Skeletal muscle tissue (tissue), 4 donors: Measurements from ENCODE around the gene PLS3. TPM values are rescaled to one million over a fixed set of nuclear protein-coding genes. Genes with fewer than 3 reads are reported as not detected.
A peak's percentile ranks its signal among the peaks of the same experiment; 100 is the strongest.

ENCODE experiments used
- H3K27ac ChIP-seq: one replicate; pipeline ENCODE4 v1.7.0; 2013; ENCODE audit warnings: mild to moderate bottlenecking, low read depth, low read length, inconsistent platforms
- H3K27me3 ChIP-seq, 3 donors: one replicate each; pipeline ENCODE4 v1.7.0; 2013; ENCODE audit warnings: low read length in 3 of 3; ENCODE audit not compliant: control insufficient read depth in 3 of 3, insufficient read depth in 3 of 3
- H3K36me3 ChIP-seq, 3 donors: one replicate each; pipeline ENCODE4 v1.7.0; 2013; ENCODE audit warnings: low read length in 3 of 3; ENCODE audit not compliant: control insufficient read depth in 3 of 3, insufficient read depth in 3 of 3
- H3K4me1 ChIP-seq, 3 donors: one replicate each; pipeline ENCODE4 v1.7.0; 2013; ENCODE audit warnings: low read length in 3 of 3, mild to moderate bottlenecking in 3 of 3; ENCODE audit not compliant: control insufficient read depth in 3 of 3, insufficient read depth in 3 of 3
- H3K4me3 ChIP-seq, 3 donors: one replicate each; pipeline ENCODE4 v1.7.0; 2013; ENCODE audit warnings: low read length in 3 of 3
- H3K9ac ChIP-seq, 3 donors: one replicate each; pipeline ENCODE4 v1.7.0; 2013; ENCODE audit warnings: low read length in 3 of 3, mild to moderate bottlenecking in 3 of 3, moderate library complexity in 2 of 3, low read depth in 1 of 3
- H3K9me3 ChIP-seq, 3 donors: one replicate each; pipeline ENCODE4 v1.7.0; 2013; ENCODE audit warnings: low read length in 3 of 3; ENCODE audit not compliant: control insufficient read depth in 3 of 3
- total RNA-seq: library from RNA; depleted of rRNA; stranded (reverse); fragments of >200 nt; gene quantifications from one replicate; pipeline ENCODE4 v1.2.3, GENCODE V29; 2014
- donor health status: Osteomylitis.

PLS3 gene
- total RNA-seq, 1 donor from 2014 or later: 71.0 TPM

DNA sequence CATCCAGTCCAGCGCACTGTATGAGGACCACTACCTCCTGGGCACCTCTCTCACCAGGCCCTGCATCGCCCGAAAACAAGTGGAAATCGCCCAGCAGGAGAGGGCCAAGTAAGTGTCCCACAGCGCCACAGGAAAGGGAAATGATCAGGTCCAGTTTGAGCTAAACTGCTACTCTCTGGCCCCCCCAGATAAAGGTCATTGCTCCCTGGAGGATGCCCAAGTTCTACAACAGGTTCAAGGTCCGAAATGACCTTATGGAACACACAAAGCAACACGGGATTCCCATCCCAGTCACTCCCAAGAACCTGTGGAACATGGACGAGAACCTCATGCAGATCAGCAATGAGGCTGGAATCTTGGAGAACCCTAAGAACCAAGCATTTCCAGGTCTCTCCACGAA is 104.1 kb downstream of the PLS3 start:
- no peaks in the 10 kb centered on the region for H3K4me1 ChIP-seq
- H3K27ac ChIP-seq: no peak overlapping the region
- H3K9ac ChIP-seq: no peak overlapping the region
- no peaks in the 10 kb centered on the region for H3K36me3 ChIP-seq
- H3K9me3 ChIP-seq: no peaks in the 10 kb centered on the region
- H3K4me3 ChIP-seq: no peak overlapping the region
- H3K27me3 ChIP-seq: no peaks in the 10 kb centered on the region

GRCh38 chrX:115679460-115679859 is 118.5 kb downstream of the PLS3 start:
- Histone ChIP-seq H3K27ac (no peak overlapping the region), H3K4me3 (no peak overlapping the region), H3K9ac (no peak overlapping the region), H3K27me3 (no peaks in the 10 kb centered on the region), H3K9me3 (no peaks in the 10 kb centered on the region), H3K4me1 (no peaks in the 10 kb centered on the region), H3K36me3 (no peaks in the 10 kb centered on the region)

- Histone ChIP-seq H3K4me1 (no peaks in the 10 kb centered on the region), H3K27ac (no peak overlapping the region), H3K36me3 (no peaks in the 10 kb centered on the region), H3K9ac (no peak overlapping the region), H3K9me3 (no peaks in the 10 kb centered on the region), H3K27me3 (no peaks in the 10 kb centered on the region), H3K4me3 (no peak overlapping the region)
These were observed 126.6 kb downstream of the PLS3 start for GRCh38 chrX:115687595-115687994.

- H3K27me3 ChIP-seq: peaks cover 0 to 4% (median 0%) of the 10 kb centered on the region in 3 donors
These were observed 129.0 kb downstream of the PLS3 start for GRCh38 chrX:115689931-115690330.

DNA sequence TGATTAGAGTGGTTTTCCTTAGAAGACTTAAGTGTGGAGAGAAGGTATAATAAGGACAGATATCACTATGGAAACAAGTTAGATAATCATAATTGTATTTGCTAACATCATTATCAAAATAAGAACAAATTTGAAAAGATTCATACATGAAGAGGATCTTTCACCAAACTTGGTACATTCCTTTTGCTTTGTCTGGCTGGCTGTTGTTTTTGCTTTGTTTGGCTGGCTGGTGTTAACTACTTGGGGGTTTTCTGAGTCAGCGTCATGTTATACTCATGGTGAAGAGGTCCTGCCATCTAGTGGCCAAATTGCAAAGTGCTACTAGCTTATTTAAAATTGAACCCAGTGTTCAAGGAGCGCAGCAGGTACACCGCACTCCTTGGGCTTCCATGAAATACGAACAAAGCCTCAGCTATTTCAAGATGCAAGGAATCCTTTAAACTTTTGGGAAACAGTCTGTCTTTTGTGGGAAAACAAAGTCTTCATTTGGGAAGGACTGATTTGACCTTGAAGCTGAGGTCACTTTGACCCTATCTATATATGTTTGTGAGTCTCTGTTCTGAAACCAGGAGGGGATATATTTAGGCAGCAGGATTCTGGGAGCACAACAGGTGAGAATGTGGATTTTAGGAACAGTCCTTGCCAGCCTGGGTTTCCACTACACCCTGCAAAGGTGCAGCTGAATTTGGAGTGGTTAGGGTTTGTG is 129.7 kb downstream of the PLS3 start:
- no peaks in the 10 kb centered on the region for H3K9me3 ChIP-seq
- peak overlapping the region; percentile 4 for H3K27ac ChIP-seq
- no peaks in the 10 kb centered on the region for H3K36me3 ChIP-seq
- H3K9ac ChIP-seq: no peak overlapping the region
- H3K4me3 ChIP-seq: no peak overlapping the region
- H3K4me1 ChIP-seq: no peaks in the 10 kb centered on the region
- H3K27me3 ChIP-seq: peaks cover 0 to 9% (median 0%) of the 10 kb centered on the region in 3 donors

More at GRCh38 chrX:115689931-115690330, 129.0 kb downstream of the PLS3 start:
- no peak overlapping the region for H3K4me3 ChIP-seq
- no peak overlapping the region for H3K9ac ChIP-seq
- no peaks in the 10 kb centered on the region for H3K4me1 ChIP-seq
- no peaks in the 10 kb centered on the region for H3K9me3 ChIP-seq
- no peaks in the 10 kb centered on the region for H3K36me3 ChIP-seq
- H3K27ac ChIP-seq: peak overlapping the region; percentile 4

DNA sequence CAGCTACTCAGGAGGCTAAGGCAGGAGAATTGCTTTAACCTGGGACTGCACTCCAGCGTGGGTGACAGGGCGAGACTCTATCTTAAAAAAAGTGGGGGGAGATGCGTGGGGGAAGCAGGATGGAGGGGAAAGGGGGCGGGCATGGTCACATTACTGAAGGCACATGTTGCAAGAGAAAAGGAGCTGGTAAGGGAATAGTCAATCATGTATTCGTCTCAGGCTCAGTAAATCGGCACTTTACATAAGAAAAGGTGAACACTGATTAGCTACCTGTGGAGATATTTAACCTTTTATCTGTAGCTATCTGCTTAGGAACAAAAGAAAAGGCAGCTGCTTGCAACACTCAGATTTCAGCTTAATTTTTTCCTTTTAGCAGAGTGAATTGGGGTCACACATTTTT is 132.5 kb downstream of the PLS3 start:
- Histone ChIP-seq H3K9me3 (no peaks in the 10 kb centered on the region), H3K4me3 (no peak overlapping the region), H3K27me3 (peaks cover 0 to 13% (median 0%) of the 10 kb centered on the region in 3 donors), H3K27ac (no peak overlapping the region), H3K4me1 (no peaks in the 10 kb centered on the region), H3K36me3 (no peaks in the 10 kb centered on the region), H3K9ac (no peak overlapping the region)

GRCh38 chrX:115694028-115694427 is 133.1 kb downstream of the PLS3 start:
- Histone ChIP-seq H3K4me3 (no peak overlapping the region), H3K4me1 (no peaks in the 10 kb centered on the region), H3K9ac (no peak overlapping the region), H3K27me3 (peaks cover 0 to 13% (median 0%) of the 10 kb centered on the region in 3 donors), H3K36me3 (no peaks in the 10 kb centered on the region), H3K27ac (no peak overlapping the region), H3K9me3 (no peaks in the 10 kb centered on the region)

DNA sequence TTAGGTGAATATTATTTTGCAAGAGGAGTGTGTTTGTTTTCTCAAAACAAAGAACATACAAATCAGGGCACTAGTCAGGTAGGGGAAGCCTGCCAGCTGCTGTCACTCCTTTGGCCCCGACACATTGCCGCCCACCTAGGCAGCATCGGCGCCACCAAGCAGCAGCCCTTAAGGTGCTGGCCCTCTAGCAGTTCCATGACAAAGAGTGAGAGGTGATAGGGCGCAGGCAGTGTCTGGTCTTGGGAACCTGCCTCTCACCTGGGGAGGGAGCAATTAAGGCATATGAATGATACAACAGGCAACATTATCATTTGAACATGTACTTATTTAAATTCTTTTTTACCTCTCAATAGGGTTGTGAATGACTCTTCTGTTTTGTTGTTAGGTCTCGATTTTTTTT is 135.1 kb downstream of the PLS3 start:
- Histone ChIP-seq H3K27me3 (peaks cover 0 to 13% (median 0%) of the 10 kb centered on the region in 3 donors), H3K27ac (no peak overlapping the region), H3K9ac (no peak overlapping the region), H3K4me3 (no peak overlapping the region), H3K36me3 (no peaks in the 10 kb centered on the region), H3K4me1 (no peaks in the 10 kb centered on the region), H3K9me3 (no peaks in the 10 kb centered on the region)

- Histone ChIP-seq H3K9me3 (no peaks in the 10 kb centered on the region), H3K36me3 (no peaks in the 10 kb centered on the region), H3K4me3 (no peak overlapping the region), H3K27ac (no peak overlapping the region), H3K27me3 (peaks cover 0 to 13% (median 0%) of the 10 kb centered on the region in 3 donors), H3K9ac (no peak overlapping the region), H3K4me1 (no peaks in the 10 kb centered on the region)
These were observed 136.0 kb downstream of the PLS3 start for GRCh38 chrX:115696939-115697338.

DNA sequence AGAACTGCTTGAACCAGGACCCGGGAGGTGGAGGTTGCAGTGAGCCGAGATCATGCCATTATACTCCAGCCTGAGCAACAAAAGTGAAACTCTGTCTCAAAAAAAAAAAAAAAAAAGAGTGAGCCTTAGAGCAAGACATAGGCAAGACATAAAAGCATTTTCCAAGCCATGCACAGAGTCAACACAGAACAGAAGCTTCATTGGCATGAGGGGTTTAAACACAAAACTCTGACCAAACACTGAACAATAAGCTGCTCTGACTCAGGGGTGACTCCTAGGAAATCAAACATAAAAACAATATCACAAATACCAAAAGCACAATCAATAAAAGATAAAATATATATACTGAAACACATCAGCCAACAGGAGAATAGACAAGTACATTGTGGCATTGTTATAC is 136.8 kb downstream of the PLS3 start:
- no peaks in the 10 kb centered on the region for H3K9me3 ChIP-seq
- no peak overlapping the region for H3K4me3 ChIP-seq
- H3K36me3 ChIP-seq: no peaks in the 10 kb centered on the region
- H3K4me1 ChIP-seq: no peaks in the 10 kb centered on the region
- H3K9ac ChIP-seq: no peak overlapping the region
- peaks cover 0 to 13% (median 0%) of the 10 kb centered on the region in 3 donors for H3K27me3 ChIP-seq
- H3K27ac ChIP-seq: no peak overlapping the region
